Thyroid gland (tissue), 4 donors: Measurements from ENCODE around the gene GRN. TPM values are rescaled to one million over a fixed set of nuclear protein-coding genes. Genes with fewer than 3 reads are reported as not detected.
"Not testable (repeated sequence)": the region's sequence is repeated elsewhere in the genome, so short reads cannot be mapped to it uniquely, and the experiment has no call there.

ENCODE experiments used
- DNase-seq, 2 donors: peaks; one replicate each; pipeline ENCODE4 v3.0.0-alpha.2; 2019
- H3K27ac ChIP-seq, 3 donors: fragments of 200-600 bp; sonication (generic); 1 replicate in 2 of 3; 2 replicates in 1 of 3; pipeline ENCODE4 v1.5.1; 2016 to 2019; ENCODE audit warnings: mild to moderate bottlenecking in 1 of 3, moderate library complexity in 1 of 3
- H3K27me3 ChIP-seq: fragments of 200-600 bp; sonication (generic); one replicate; pipeline ENCODE4 v1.5.1; 2019
- H3K36me3 ChIP-seq, 2 donors: fragments of 200-600 bp; sonication (generic); one replicate each; pipeline ENCODE4 v1.5.1; 2016 to 2019
- H3K4me1 ChIP-seq, 2 donors: fragments of 200-600 bp; sonication (generic); one replicate each; pipeline ENCODE4 v1.5.1; 2017 to 2019
- H3K4me3 ChIP-seq, 3 donors: fragments of 200-600 bp; sonication (generic); replicated peaks in 1 of 3; 1 replicate in 2 of 3; 2 replicates in 1 of 3; pipeline ENCODE4 v1.5.1; 2016; ENCODE audit warnings: mild to moderate bottlenecking in 1 of 3
- H3K9me3 ChIP-seq: fragments of 200-600 bp; sonication (generic); one replicate; pipeline ENCODE4 v1.5.1; 2017
- CTCF ChIP-seq, 6 experiments: fragments of 200-600 bp in 3 of 6; fragments of 450-650 bp in 3 of 6; sonication (generic) in 3 of 6; IDR thresholded peaks; one replicate each; pipeline ENCODE4 v1.5.1; 2016 to 2019; ENCODE audit warnings: antibody characterized with exemption in 6 of 6, mild to moderate bottlenecking in 2 of 6, inconsistent platforms in 1 of 6, moderate library complexity in 1 of 6
- POLR2A ChIP-seq, 2 donors: fragments of 450-650 bp; IDR thresholded peaks; one replicate each; pipeline ENCODE4 v1.6.1; 2017; ENCODE audit warnings: antibody characterized with exemption in 2 of 2, mild to moderate bottlenecking in 2 of 2, moderate library complexity in 1 of 2
- WGBS, 2 donors: methylation state at CpG; one replicate each; pipeline ENCODE4 v1.1.5; 2017; 5-methylcytosine and 5-hydroxymethylcytosine counted together
- intact Hi-C: fragments of 100-400 bp; cut with DNase I; formaldehyde crosslinking; loops from one replicate; pipeline ENCODE4 v1.15.1; 2023
- total RNA-seq, 4 donors: library from RNA; depleted of rRNA; stranded (reverse); fragments of >200 nt; gene quantifications; one replicate each; pipeline ENCODE4 v1.2.3, GENCODE V29; 2016

The GRN gene
- total RNA-seq, 4 donors from 2014 or later, result 259 to 292 (median 264) TPM

- TF ChIP-seq CTCF (IDR thresholded peaks at IDR 0.05) (no peak), POLR2A (IDR thresholded peaks at IDR 0.05) (no peak)
- intact Hi-C loops, result no loop called here
- DNase-seq, result peak; percentile 40
- no peak overlapping the region for H3K4me3 ChIP-seq
- peak overlapping the region; percentile 12 to 58 (median 47) for H3K27ac ChIP-seq
- 30 to 33% methylated on average over 7 of the region's 7 CpGs for WGBS, 2 donors
- H3K4me1 ChIP-seq, result peaks cover 32 to 38% of the 10 kb centered on the region in 2 donors
- H3K36me3 ChIP-seq, result no peaks in the 10 kb centered on the region
- no peaks in the 10 kb centered on the region for H3K9me3 ChIP-seq
- no peaks in the 10 kb centered on the region for H3K27me3 ChIP-seq
These were observed 22.3 kb downstream of the GRN start for GRCh38 chr17:44367231-44367979.

GRCh38 chr17:44368391-44369243 is 23.5 kb downstream of the GRN start:
- H3K4me3 ChIP-seq, intact Hi-C loops, H3K27ac ChIP-seq, H3K9me3 ChIP-seq, H3K36me3 ChIP-seq, H3K27me3 ChIP-seq, DNase-seq: not testable (repeated sequence)
- WGBS, 2 donors, result 85 to 89% methylated on average over 23 to 25 of the region's 42 CpGs
- H3K4me1 ChIP-seq, result peaks cover 29 to 36% of the 10 kb centered on the region in 2 donors

GRCh38 chr17:44369414-44370023 is 24.4 kb downstream of the GRN start:
- H3K27ac ChIP-seq, result not testable (repeated sequence)
- WGBS, 2 donors, result 74 to 81% methylated on average over 17 of the region's 17 CpGs

GRCh38 chr17:44372036-44372435 is 26.9 kb downstream of the GRN start:
- Histone ChIP-seq H3K4me3 (no peak overlapping the region), H3K36me3 (no peaks in the 10 kb centered on the region), H3K27me3 (no peaks in the 10 kb centered on the region), H3K4me1 (peaks cover 16 to 48% of the 10 kb centered on the region in 2 donors), H3K27ac (no peak overlapping the region), H3K9me3 (no peaks in the 10 kb centered on the region)
- DNase-seq, result no peak
- TF ChIP-seq CTCF (IDR thresholded peaks at IDR 0.05), result no peak
- TF ChIP-seq POLR2A (IDR thresholded peaks at IDR 0.05), result no peak
- WGBS, 2 donors, result 72 to 81% methylated on average over 8 to 10 of the region's 10 CpGs
- intact Hi-C loops, result no loop called here

More at GRCh38 chr17:44369414-44370023, 24.4 kb downstream of the GRN start:
- H3K27me3 ChIP-seq, H3K4me3 ChIP-seq, DNase-seq, H3K9me3 ChIP-seq, intact Hi-C loops, H3K36me3 ChIP-seq: not testable (repeated sequence)
- peaks cover 26 to 37% of the 10 kb centered on the region in 2 donors for H3K4me1 ChIP-seq

- Histone ChIP-seq H3K27ac (peak overlapping the region; percentile 44 to 74 (median 70)), H3K36me3 (no peaks in the 10 kb centered on the region), H3K27me3 (no peaks in the 10 kb centered on the region), H3K9me3 (no peaks in the 10 kb centered on the region), H3K4me1 (peaks cover 7 to 35% of the 10 kb centered on the region in 2 donors), H3K4me3 (no peak overlapping the region)
- intact Hi-C loops, result no loop called here
- no peak for TF ChIP-seq CTCF (IDR thresholded peaks at IDR 0.05)
- peak in 1 of 2 donors; percentile 36 for TF ChIP-seq POLR2A (IDR thresholded peaks at IDR 0.05)
- DNase-seq, result peak; percentile 90 to 92
- WGBS, 2 donors, result 29 to 40% methylated on average over 16 to 21 of the region's 31 CpGs
These were observed 29.4 kb downstream of the GRN start for GRCh38 chr17:44374306-44375195.
